RPMI8226 (cell line): ENCODE results near the gene BCDIN3D.

Experiments
- DNase-seq: peaks from one replicate; pipeline ENCODE4 v3.0.0-alpha.2; 2015

BCDIN3D gene

GRCh38 chr12:49854976-49855375 is 12.1 kb upstream of the BCDIN3D start:
- no peak for DNase-seq

GRCh38 chr12:49853671-49854070 is 10.8 kb upstream of the BCDIN3D start:
- no peak for DNase-seq

GRCh38 chr12:49847161-49847560 is 4.3 kb upstream of the BCDIN3D start:
- DNase-seq, result no peak

GRCh38 chr12:49846032-49846431 is 3.1 kb upstream of the BCDIN3D start:
- no peak for DNase-seq

GRCh38 chr12:49843876-49844437 is 1.1 kb upstream of the BCDIN3D start:
- no peak for DNase-seq

GRCh38 chr12:49843411-49843810 is 505 bp upstream of the BCDIN3D start:
- no peak for DNase-seq

- DNase-seq, result peak; percentile 53
These were observed 3.8 kb downstream of the BCDIN3D start for GRCh38 chr12:49838973-49839633.

GRCh38 chr12:49832836-49833421 is 10.0 kb downstream of the BCDIN3D start:
- DNase-seq, result no peak

- no peak for DNase-seq
These were observed 11.2 kb downstream of the BCDIN3D start for GRCh38 chr12:49831717-49832116.

GRCh38 chr12:49828133-49829091 is 14.5 kb downstream of the BCDIN3D start, which contains the start of gene NCKAP5L:
TSS of gene NCKAP5L (minus strand) at chr12:49828413. CDS start at chr12:49804044, 24,369 bp downstream.
- peak; percentile 95 for DNase-seq

- no peak for DNase-seq
These were observed 15.4 kb downstream of the BCDIN3D start for GRCh38 chr12:49827401-49828099.

- DNase-seq, result no peak
These were observed 15.9 kb downstream of the BCDIN3D start for GRCh38 chr12:49827051-49827400.

GRCh38 chr12:49825971-49826421 is 16.9 kb downstream of the BCDIN3D start:
- DNase-seq, result no peak

- no peak for DNase-seq
These were observed 17.4 kb downstream of the BCDIN3D start for GRCh38 chr12:49825360-49825970.

- DNase-seq, result no peak
These were observed 18.0 kb downstream of the BCDIN3D start for GRCh38 chr12:49824895-49825294.

- DNase-seq, result no peak
These were observed 18.5 kb downstream of the BCDIN3D start for GRCh38 chr12:49824416-49824815.

GRCh38 chr12:49823951-49824350 is 19.0 kb downstream of the BCDIN3D start:
- DNase-seq, result no peak

GRCh38 chr12:49823350-49823749 is 19.6 kb downstream of the BCDIN3D start:
- DNase-seq, result no peak

- no peak for DNase-seq
These were observed 21.3 kb downstream of the BCDIN3D start for GRCh38 chr12:49821373-49822287.

GRCh38 chr12:49819786-49820185 is 23.1 kb downstream of the BCDIN3D start:
- DNase-seq, result no peak
